ENCODE results near the gene AUTS2.

AUTS2 gene

DNA sequence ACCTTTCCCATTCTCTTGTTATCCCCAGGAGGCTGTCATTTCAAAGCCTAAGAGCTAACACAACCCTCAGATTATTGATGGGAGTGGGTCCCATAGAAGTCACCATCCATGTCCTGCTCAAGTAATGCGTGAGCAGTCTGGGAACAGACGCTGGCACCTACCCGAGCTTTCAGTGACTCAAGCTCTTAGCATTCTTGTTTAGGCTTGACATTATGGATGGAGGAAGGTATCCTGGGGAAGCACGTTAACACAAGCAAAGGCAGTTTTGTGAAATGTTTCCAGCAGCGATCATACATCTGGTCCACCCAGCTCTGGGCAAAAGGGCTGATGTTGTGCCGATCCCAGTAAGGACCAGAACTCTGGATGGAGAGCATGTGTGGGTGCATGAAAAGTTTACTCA, 30.0 kb upstream of the AUTS2 start:
- no peak overlapping the region for H3K4me3 ChIP-seq (ENCODE audit: low read depth, low read length)
- in situ Hi-C loops (cut with HindIII; ENCODE audit: low sequenced_read_pairs): no loop called here
- TF ChIP-seq, protein P1, sequence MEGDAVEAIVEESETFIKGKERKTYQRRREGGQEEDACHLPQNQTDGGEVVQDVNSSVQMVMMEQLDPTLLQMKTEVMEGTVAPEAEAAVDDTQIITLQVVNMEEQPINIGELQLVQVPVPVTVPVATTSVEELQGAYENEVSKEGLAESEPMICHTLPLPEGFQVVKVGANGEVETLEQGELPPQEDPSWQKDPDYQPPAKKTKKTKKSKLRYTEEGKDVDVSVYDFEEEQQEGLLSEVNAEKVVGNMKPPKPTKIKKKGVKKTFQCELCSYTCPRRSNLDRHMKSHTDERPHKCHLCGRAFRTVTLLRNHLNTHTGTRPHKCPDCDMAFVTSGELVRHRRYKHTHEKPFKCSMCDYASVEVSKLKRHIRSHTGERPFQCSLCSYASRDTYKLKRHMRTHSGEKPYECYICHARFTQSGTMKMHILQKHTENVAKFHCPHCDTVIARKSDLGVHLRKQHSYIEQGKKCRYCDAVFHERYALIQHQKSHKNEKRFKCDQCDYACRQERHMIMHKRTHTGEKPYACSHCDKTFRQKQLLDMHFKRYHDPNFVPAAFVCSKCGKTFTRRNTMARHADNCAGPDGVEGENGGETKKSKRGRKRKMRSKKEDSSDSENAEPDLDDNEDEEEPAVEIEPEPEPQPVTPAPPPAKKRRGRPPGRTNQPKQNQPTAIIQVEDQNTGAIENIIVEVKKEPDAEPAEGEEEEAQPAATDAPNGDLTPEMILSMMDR (IDR thresholded peaks at IDR 0.05; ENCODE audit: low read depth, low read length, missing control alignments): no peak
- DNase-seq (ENCODE audit: low read depth): no peak

DNA sequence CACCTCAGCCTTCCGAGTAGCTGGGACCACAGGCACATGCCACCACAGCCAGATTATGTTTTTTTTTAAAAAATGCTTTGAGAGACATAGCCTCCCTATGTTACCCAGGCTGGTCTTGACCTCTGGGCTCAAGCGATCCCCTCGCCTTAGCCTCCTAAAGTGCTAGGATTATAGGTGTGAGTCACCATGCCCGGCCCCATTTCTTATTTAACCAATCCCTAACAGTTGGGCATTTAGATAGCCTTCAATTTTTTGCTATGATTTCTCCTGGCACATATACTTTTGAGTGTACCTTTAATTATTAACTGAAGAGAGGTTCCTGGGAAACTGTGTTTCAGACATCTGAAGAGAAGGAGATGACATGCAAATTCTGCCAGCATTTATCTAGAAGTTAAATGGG, 22.6 kb upstream of the AUTS2 start:
- in situ Hi-C loops (cut with HindIII; ENCODE audit: low sequenced_read_pairs): no loop called here
- no peak for DNase-seq (ENCODE audit: low read depth)
- no peak overlapping the region for H3K4me3 ChIP-seq (ENCODE audit: low read depth, low read length)
- TF ChIP-seq, protein P1 (IDR thresholded peaks at IDR 0.05; ENCODE audit: low read depth, low read length, missing control alignments): no peak

DNA sequence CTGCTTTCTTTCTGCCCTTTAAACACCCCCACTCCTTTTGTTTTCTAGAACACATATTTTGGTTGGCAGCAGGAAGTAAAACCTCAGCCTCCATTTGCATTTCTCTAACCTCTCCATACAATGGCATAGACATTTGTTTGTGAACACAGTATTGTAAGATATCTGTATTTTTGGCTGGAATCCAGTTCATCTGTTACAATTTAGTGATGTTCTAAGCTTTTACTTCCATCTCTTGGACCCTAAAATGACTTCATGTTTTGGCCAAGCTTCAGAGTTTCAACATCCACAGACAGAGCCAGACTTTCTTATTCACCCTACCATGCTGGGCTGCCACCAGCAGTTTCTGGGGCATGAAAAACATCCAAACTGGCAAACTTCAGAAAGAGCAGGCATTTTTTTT, 21.1 kb upstream of the AUTS2 start:
- H3K4me3 ChIP-seq (ENCODE audit: low read depth, low read length): no peak overlapping the region
- TF ChIP-seq, protein P1 (IDR thresholded peaks at IDR 0.05; ENCODE audit: low read depth, low read length, missing control alignments): no peak
- DNase-seq (ENCODE audit: low read depth): peak; percentile 75
- in situ Hi-C loops (cut with HindIII; ENCODE audit: low sequenced_read_pairs): no loop called here

DNA sequence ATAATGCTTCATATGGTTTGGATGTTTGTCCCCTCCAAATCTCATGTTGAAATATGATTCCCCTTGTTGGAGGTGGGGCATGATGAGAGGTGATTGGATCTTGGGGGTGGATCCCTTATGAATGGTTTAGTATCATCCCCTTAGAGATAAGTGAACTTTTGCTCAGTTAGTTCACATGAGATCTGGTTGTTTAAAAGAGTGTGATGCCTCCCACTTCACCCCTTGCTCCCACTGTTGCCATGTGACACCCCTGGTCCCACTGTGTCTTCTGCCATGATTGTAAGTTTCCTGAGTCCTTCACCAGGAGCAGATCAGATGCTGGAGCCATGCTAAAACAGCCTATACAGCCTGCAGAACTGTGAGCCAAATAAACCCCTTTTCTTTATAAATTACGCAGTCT, 13.1 kb upstream of the AUTS2 start:
- in situ Hi-C loops (cut with HindIII; ENCODE audit: low sequenced_read_pairs): no loop called here
- no peak overlapping the region for H3K4me3 ChIP-seq (ENCODE audit: low read depth, low read length)
- TF ChIP-seq, protein P1 (IDR thresholded peaks at IDR 0.05; ENCODE audit: low read depth, low read length, missing control alignments): no peak
- no peak for DNase-seq (ENCODE audit: low read depth)

DNA sequence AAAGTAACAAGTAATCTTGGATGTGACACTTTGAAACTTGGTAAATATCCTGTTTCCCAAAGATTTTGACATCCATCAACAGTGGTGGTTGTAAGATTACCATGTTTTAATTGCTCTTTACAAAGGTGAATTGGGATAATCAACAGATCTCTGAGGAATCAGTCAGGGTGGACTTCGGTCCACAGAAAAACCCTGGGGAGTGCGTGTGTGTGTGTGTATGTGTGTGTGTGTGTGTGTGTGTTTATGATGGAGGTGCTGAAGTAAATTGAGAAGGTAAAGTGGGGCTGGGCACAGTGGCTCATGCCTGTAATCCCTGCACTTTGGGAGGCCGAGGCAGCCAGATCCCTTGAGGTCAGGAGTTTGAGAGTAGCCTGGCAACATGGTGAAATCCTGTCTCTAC, 12.0 kb upstream of the AUTS2 start:
- TF ChIP-seq, protein P1 (IDR thresholded peaks at IDR 0.05; ENCODE audit: low read depth, low read length, missing control alignments): no peak
- in situ Hi-C loops (cut with HindIII; ENCODE audit: low sequenced_read_pairs): no loop called here

DNA sequence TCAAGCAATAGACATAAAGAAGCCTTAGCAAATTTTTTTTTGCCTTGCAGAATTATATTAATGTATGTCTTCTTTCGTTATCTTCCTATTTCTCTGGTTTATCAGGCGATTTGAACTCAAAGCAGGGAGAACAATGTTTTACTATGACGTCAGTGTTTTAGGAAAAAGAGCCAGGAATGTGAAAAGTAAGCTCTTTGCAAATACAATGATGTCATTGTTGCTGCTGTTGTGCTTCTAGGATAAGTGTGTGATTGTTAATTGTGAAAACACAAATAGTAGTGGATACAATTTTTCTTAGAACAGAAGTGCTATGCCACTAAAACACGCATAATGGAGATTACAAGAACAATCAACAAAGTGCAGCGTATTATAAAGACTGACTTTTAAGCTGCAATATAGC, 9.5 kb upstream of the AUTS2 start:
- no peak for DNase-seq (ENCODE audit: low read depth)
- TF ChIP-seq, protein P1 (IDR thresholded peaks at IDR 0.05; ENCODE audit: low read depth, low read length, missing control alignments): no peak
- in situ Hi-C loops (cut with HindIII; ENCODE audit: low sequenced_read_pairs): no loop called here
- H3K4me3 ChIP-seq (ENCODE audit: low read depth, low read length): no peak overlapping the region

More for the DNA sequence above, 12.0 kb upstream of the AUTS2 start:
- no peak overlapping the region for H3K4me3 ChIP-seq (ENCODE audit: low read depth, low read length)
- no peak for DNase-seq (ENCODE audit: low read depth)

DNA sequence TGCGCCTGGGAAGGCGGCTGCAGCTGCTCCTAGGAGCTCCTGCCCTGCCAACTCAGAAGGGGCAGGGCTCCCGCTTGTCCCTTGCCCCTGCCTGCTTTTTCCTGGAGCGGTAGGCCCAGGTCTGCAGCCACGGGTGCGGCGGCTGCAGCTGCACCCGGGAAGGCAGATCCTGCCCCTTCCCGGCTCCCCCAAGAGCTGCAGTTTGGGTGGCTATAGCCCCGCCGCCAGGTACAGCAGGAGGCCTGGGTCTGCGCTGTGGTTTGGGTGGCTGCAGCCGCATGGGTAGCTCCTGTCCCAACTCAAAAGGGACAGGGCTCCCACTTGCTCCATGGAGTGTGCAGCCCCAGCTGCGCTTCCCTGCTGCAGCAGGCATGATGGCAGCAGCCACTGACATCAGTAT, 6.5 kb upstream of the AUTS2 start:
- DNase-seq (ENCODE audit: low read depth): no peak
- TF ChIP-seq, protein P1 (IDR thresholded peaks at IDR 0.05; ENCODE audit: low read depth, low read length, missing control alignments): no peak
- in situ Hi-C loops (cut with HindIII; ENCODE audit: low sequenced_read_pairs): loop anchor here (5.0 kb wide), 1 partner anchor 40 kb away; no protein-coding TSS in a partner anchor
- H3K4me3 ChIP-seq (ENCODE audit: low read depth, low read length): no peak overlapping the region
